ENCODE results near the gene WDR90.

- TF ChIP-seq CTCF (IDR thresholded peaks at IDR 0.05) = no peak
- TF ChIP-seq EZH2 (IDR thresholded peaks at IDR 0.05) = no peak
- no peak for TF ChIP-seq EZH2phosphoT487 (IDR thresholded peaks at IDR 0.05)
These were observed 58.9 kb downstream of the WDR90 start for GRCh38 chr16:708019-708418.
